ENCODE results near the gene GHRL.
"Not testable (repeated sequence)": the region's sequence is repeated elsewhere in the genome, so short reads cannot be mapped to it uniquely, and the experiment has no call there.

GHRL gene

DNA sequence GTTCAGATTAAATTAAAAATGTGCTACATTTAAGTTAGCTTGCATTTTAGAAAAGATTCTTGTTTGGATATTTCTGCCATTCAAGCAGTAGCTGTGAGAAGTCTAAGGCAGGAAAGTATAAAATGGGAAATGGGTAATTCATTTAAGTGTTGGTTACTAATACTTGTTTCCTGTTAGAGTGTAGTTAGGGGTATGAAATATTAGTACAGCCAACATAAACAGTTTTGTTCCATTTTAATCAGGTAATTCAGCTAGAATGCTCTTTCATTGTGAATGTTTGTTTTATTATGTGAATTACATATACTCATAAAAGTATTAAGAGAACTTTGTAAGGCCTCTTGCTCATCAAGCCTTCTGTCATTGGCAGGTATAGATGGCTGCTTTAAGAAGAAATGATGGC lies 24.6 kb downstream of the GHRL start:
- Histone ChIP-seq H2BK5ac (ENCODE audit: low read depth, low read length, poor library complexity, severe bottlenecking) (no peak overlapping the region), H3K4me2 (ENCODE audit: low read length, poor library complexity, severe bottlenecking) (no peak overlapping the region), H2BK15ac (ENCODE audit: low read depth, poor library complexity, severe bottlenecking) (no peak overlapping the region), H3K4me1 (ENCODE audit: control insufficient read depth, insufficient read depth, low read depth, low read length) (peaks cover 4% of the 10 kb centered on the region), H3K23ac (ENCODE audit: low read length in 2 of 2) (no peak overlapping the region), H3K4me3 (ENCODE audit: insufficient read depth in 1 of 2, low read depth in 1 of 2, low read length in 2 of 2) (no peak overlapping the region), H2BK12ac (ENCODE audit: low read length in 2 of 2) (no peak overlapping the region), H3K18ac (ENCODE audit: low read depth in 1 of 2, low read length in 2 of 2) (no peak overlapping the region), H3K27me3 (ENCODE audit: control insufficient read depth in 1 of 2, insufficient read depth in 1 of 2, low read length in 2 of 2) (no peaks in the 10 kb centered on the region), H2AFZ (ENCODE audit: low read depth, low read length) (no peak overlapping the region), H4K8ac (ENCODE audit: low read length) (no peak overlapping the region), H3K79me1 (replicated peaks; ENCODE audit: low read length, poor library complexity, severe bottlenecking) (peaks cover 19% of the 10 kb centered on the region), H3K14ac (ENCODE audit: low read length in 2 of 2) (no peak overlapping the region), H4K91ac (ENCODE audit: low read length) (no peak overlapping the region), H3K36me3 (ENCODE audit: control insufficient read depth in 1 of 2, insufficient read depth in 2 of 2, low read depth in 1 of 2, low read length in 2 of 2) (peaks cover 31 to 62% of the 10 kb centered on the region in 2 experiments), H3K9me3 (ENCODE audit: control insufficient read depth, low read length) (no peaks in the 10 kb centered on the region), H3K9ac (ENCODE audit: low read length) (no peak overlapping the region), H2AK5ac (ENCODE audit: low read length, severe bottlenecking) (no peak overlapping the region), H3K4ac (ENCODE audit: low read depth in 1 of 2, low read length in 2 of 2) (no peak overlapping the region), H3K27ac (ENCODE audit: low read length, poor library complexity, severe bottlenecking) (no peak overlapping the region), H2BK120ac (ENCODE audit: low read depth, low read length) (no peak overlapping the region)
- no peak for DNase-seq

DNA sequence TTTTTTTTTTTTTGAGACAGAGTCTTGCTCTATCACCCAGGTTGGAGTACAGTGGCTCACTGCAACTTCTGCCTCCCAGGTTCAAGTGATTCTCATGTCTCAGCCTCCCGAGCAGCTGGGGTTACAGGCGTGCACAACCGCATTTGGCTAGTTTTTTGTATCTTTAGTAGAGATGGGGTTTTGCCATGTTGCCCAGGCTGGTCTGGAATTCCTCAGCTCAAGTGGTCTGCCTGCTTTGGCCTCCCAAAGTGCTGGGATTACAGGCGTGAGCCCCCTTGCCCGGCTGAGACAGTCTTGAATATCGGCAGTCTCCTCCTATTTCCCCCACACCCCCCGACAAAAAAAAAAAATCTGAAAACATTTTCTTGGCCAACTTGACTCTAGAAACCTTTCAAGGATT lies 25.8 kb downstream of the GHRL start:
- not testable (repeated sequence) for H2BK12ac ChIP-seq (ENCODE audit: low read length in 2 of 2); H3K23ac ChIP-seq (ENCODE audit: low read length in 2 of 2); H3K9me3 ChIP-seq (ENCODE audit: control insufficient read depth, low read length); H2BK15ac ChIP-seq (ENCODE audit: low read depth, poor library complexity, severe bottlenecking); H3K4me3 ChIP-seq (ENCODE audit: insufficient read depth in 1 of 2, low read depth in 1 of 2, low read length in 2 of 2); H3K9ac ChIP-seq (ENCODE audit: low read length); H4K91ac ChIP-seq (ENCODE audit: low read length); H3K4ac ChIP-seq (ENCODE audit: low read depth in 1 of 2, low read length in 2 of 2); H2BK120ac ChIP-seq (ENCODE audit: low read depth, low read length); H2BK5ac ChIP-seq (ENCODE audit: low read depth, low read length, poor library complexity, severe bottlenecking); H3K18ac ChIP-seq (ENCODE audit: low read depth in 1 of 2, low read length in 2 of 2); H3K4me2 ChIP-seq (ENCODE audit: low read length, poor library complexity, severe bottlenecking); H4K8ac ChIP-seq (ENCODE audit: low read length); H3K27me3 ChIP-seq (ENCODE audit: control insufficient read depth in 1 of 2, insufficient read depth in 1 of 2, low read length in 2 of 2); H3K27ac ChIP-seq (ENCODE audit: low read length, poor library complexity, severe bottlenecking); H3K4me1 ChIP-seq (ENCODE audit: control insufficient read depth, insufficient read depth, low read depth, low read length); DNase-seq; H2AK5ac ChIP-seq (ENCODE audit: low read length, severe bottlenecking); H3K14ac ChIP-seq (ENCODE audit: low read length in 2 of 2); H2AFZ ChIP-seq (ENCODE audit: low read depth, low read length)
- WGBS, result 97% methylated on average over 4 of the region's 7 CpGs
- peaks cover 19% of the 10 kb centered on the region for H3K79me1 ChIP-seq (replicated peaks; ENCODE audit: low read length, poor library complexity, severe bottlenecking)
- H3K36me3 ChIP-seq (ENCODE audit: control insufficient read depth in 1 of 2, insufficient read depth in 2 of 2, low read depth in 1 of 2, low read length in 2 of 2), result peaks cover 22 to 61% of the 10 kb centered on the region in 2 experiments

DNA sequence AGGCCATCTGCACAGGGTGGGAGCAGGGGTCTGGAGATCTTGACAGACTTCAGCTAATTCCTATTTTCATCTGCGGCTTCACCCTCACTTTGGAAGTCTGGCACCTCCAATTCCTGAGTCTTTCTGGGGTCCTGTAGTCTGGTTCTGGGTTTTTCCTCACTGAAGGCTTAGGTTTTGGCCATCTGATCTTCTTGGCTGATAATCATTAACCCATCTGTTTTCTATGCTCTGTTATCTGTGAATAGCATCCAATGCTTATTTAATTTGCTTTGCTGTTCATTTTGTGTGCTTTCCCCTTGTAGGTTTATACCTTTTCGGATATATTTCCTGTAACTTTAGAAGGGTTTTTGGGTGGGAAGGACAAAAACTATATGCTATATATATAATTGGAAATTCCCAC lies 26.9 kb downstream of the GHRL start:
- no peak overlapping the region for H2BK120ac ChIP-seq (ENCODE audit: low read depth, low read length)
- no peak overlapping the region for H3K9ac ChIP-seq (ENCODE audit: low read length)
- peaks cover 4% of the 10 kb centered on the region for H3K4me1 ChIP-seq (ENCODE audit: control insufficient read depth, insufficient read depth, low read depth, low read length)
- DNase-seq, result no peak
- H3K23ac ChIP-seq (ENCODE audit: low read length in 2 of 2), result no peak overlapping the region
- WGBS, result 100% methylated on average over 1 of the region's 2 CpGs
- H3K27me3 ChIP-seq (ENCODE audit: control insufficient read depth in 1 of 2, insufficient read depth in 1 of 2, low read length in 2 of 2), result no peaks in the 10 kb centered on the region
- H2BK12ac ChIP-seq (ENCODE audit: low read length in 2 of 2), result no peak overlapping the region
- H3K4me2 ChIP-seq (ENCODE audit: low read length, poor library complexity, severe bottlenecking), result no peak overlapping the region
- no peak overlapping the region for H2BK15ac ChIP-seq (ENCODE audit: low read depth, poor library complexity, severe bottlenecking)
- H3K18ac ChIP-seq (ENCODE audit: low read depth in 1 of 2, low read length in 2 of 2), result no peak overlapping the region
- no peak overlapping the region for H2AFZ ChIP-seq (ENCODE audit: low read depth, low read length)
- H2BK5ac ChIP-seq (ENCODE audit: low read depth, low read length, poor library complexity, severe bottlenecking), result no peak overlapping the region
- no peaks in the 10 kb centered on the region for H3K9me3 ChIP-seq (ENCODE audit: control insufficient read depth, low read length)
- no peak overlapping the region for H3K4ac ChIP-seq (ENCODE audit: low read depth in 1 of 2, low read length in 2 of 2)
- peaks cover 19 to 66% of the 10 kb centered on the region in 2 experiments for H3K36me3 ChIP-seq (ENCODE audit: control insufficient read depth in 1 of 2, insufficient read depth in 2 of 2, low read depth in 1 of 2, low read length in 2 of 2)
- H3K14ac ChIP-seq (ENCODE audit: low read length in 2 of 2), result no peak overlapping the region
- no peak overlapping the region for H4K8ac ChIP-seq (ENCODE audit: low read length)
- no peak overlapping the region for H2AK5ac ChIP-seq (ENCODE audit: low read length, severe bottlenecking)
- H3K79me1 ChIP-seq (replicated peaks; ENCODE audit: low read length, poor library complexity, severe bottlenecking), result peaks cover 19% of the 10 kb centered on the region
- H3K4me3 ChIP-seq (ENCODE audit: insufficient read depth in 1 of 2, low read depth in 1 of 2, low read length in 2 of 2), result no peak overlapping the region
- no peak overlapping the region for H3K27ac ChIP-seq (ENCODE audit: low read length, poor library complexity, severe bottlenecking)
- H4K91ac ChIP-seq (ENCODE audit: low read length), result no peak overlapping the region

DNA sequence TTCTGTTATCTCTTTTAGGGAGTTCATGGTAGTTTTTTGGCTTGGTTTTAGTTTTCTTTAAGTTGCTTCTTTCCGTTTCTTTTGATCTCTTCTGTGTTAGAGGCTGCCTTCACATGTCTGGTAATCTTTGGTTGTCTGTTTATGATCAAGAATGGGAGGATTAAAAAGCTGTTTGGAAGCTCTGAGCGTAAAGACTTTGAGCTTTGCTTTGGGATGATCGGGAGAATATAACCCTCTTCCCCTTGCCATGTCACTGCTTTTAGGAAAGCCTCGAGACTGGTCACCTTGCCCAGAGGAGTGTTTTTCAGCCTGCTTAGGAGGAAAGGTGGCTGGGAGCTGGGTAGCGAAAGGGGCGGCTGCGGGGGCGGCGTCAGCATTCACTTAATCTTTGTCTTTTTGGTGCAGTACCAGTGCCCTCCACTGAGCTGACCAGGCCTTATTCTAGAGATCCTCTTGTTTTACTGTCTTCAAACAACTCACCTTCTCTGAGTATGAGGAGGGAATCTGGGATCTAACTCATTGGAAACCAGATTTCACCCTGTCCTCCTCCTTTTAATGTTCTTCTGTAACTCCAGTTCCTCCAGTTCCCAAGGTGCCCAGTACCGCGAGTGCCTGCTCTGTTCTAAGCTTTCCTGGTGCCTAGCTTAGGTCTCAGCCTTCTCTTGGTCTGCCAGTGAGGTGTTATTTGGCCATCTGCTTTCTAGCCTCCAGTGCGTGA lies 28.9 kb downstream of the GHRL start:
- Histone ChIP-seq H3K27me3 (ENCODE audit: control insufficient read depth in 1 of 2, insufficient read depth in 1 of 2, low read length in 2 of 2) (no peaks in the 10 kb centered on the region), H4K8ac (ENCODE audit: low read length) (peak overlapping the region; percentile 69), H2BK15ac (ENCODE audit: low read depth, poor library complexity, severe bottlenecking) (no peak overlapping the region), H2BK12ac (ENCODE audit: low read length in 2 of 2) (no peak overlapping the region), H3K14ac (ENCODE audit: low read length in 2 of 2) (no peak overlapping the region), H3K4me1 (ENCODE audit: control insufficient read depth, insufficient read depth, low read depth, low read length) (peaks cover 6% of the 10 kb centered on the region), H4K91ac (ENCODE audit: low read length) (no peak overlapping the region), H3K9ac (ENCODE audit: low read length) (peak overlapping the region; percentile 53), H3K4ac (ENCODE audit: low read depth in 1 of 2, low read length in 2 of 2) (no peak overlapping the region), H3K18ac (ENCODE audit: low read depth in 1 of 2, low read length in 2 of 2) (no peak overlapping the region), H3K36me3 (ENCODE audit: control insufficient read depth in 1 of 2, insufficient read depth in 2 of 2, low read depth in 1 of 2, low read length in 2 of 2) (peaks cover 18 to 67% of the 10 kb centered on the region in 2 experiments), H3K9me3 (ENCODE audit: control insufficient read depth, low read length) (no peaks in the 10 kb centered on the region), H3K79me1 (replicated peaks; ENCODE audit: low read length, poor library complexity, severe bottlenecking) (peaks cover 15% of the 10 kb centered on the region), H3K4me3 (ENCODE audit: insufficient read depth in 1 of 2, low read depth in 1 of 2, low read length in 2 of 2) (peak overlapping the region in 1 of 2 experiments; percentile 54), H3K4me2 (ENCODE audit: low read length, poor library complexity, severe bottlenecking) (no peak overlapping the region), H2AFZ (ENCODE audit: low read depth, low read length) (no peak overlapping the region), H3K27ac (ENCODE audit: low read length, poor library complexity, severe bottlenecking) (no peak overlapping the region), H2BK120ac (ENCODE audit: low read depth, low read length) (no peak overlapping the region), H2BK5ac (ENCODE audit: low read depth, low read length, poor library complexity, severe bottlenecking) (no peak overlapping the region), H3K23ac (ENCODE audit: low read length in 2 of 2) (no peak overlapping the region), H2AK5ac (ENCODE audit: low read length, severe bottlenecking) (no peak overlapping the region)
- WGBS, result 43% methylated on average over 11 of the region's 12 CpGs
- DNase-seq, result peak; percentile 80
